WTC11 (cell line): ENCODE measurements around the gene LELP1. TPM values are rescaled to one million over a fixed set of nuclear protein-coding genes. Genes with fewer than 3 reads are reported as not detected.

Experiments
- ATAC-seq: fragments of 200-7000 bp; cut with Tn5 transposase; 2 replicates; pipeline ENCODE4 v1.10.0; 2021; ENCODE audit warnings: mild to moderate bottlenecking, moderate library complexity
- CTCF ChIA-PET: fragments of 300-600 bp; sonication (Branson Sonifier 250); formaldehyde crosslinking; loops from one replicate; lab custom pipeline; 2021; ENCODE audit warnings: antibody characterized with exemption; lab: Charles Lee
- POLR2A ChIA-PET: fragments of 350-600 bp; sonication (Branson Sonifier 250); formaldehyde crosslinking; loops from one replicate; lab custom pipeline; 2021; ENCODE audit warnings: antibody characterized with exemption; lab: Charles Lee
- DNase-seq: peaks from one replicate; pipeline ENCODE4 v3.0.0; 2021; ENCODE audit warnings: low spot score
- H3K27ac Mint-ChIP-seq: 2 replicates; pipeline ENCODE4 v1.8.0; 2021; ENCODE audit warnings: mixed read lengths
- H3K27me3 Mint-ChIP-seq: 2 replicates; pipeline ENCODE4 v1.8.0; 2021; ENCODE audit warnings: low read depth, mild to moderate bottlenecking, moderate library complexity, mixed read lengths
- H3K36me3 Mint-ChIP-seq: 2 replicates; pipeline ENCODE4 v1.8.0; 2021; ENCODE audit warnings: mixed read lengths
- H3K4me1 Mint-ChIP-seq: 2 replicates; pipeline ENCODE4 v1.8.0; 2022; ENCODE audit warnings: mixed read lengths
- H3K4me3 Mint-ChIP-seq: 2 replicates; pipeline ENCODE4 v1.8.0; 2021; ENCODE audit warnings: mild to moderate bottlenecking, moderate library complexity, mixed read lengths
- H3K9me3 Mint-ChIP-seq: 2 replicates; pipeline ENCODE4 v1.8.0; 2021; ENCODE audit warnings: mixed read lengths
- CBFB ChIP-seq: sonication (generic); formaldehyde crosslinking; IDR thresholded peaks from 2 replicates; pipeline ENCODE4 v1.8.1; 2022; ENCODE audit warnings: mild to moderate bottlenecking, low read depth, missing genetic modification reagents
- CREB1 ChIP-seq: sonication (generic); formaldehyde crosslinking; IDR thresholded peaks from 2 replicates; pipeline ENCODE4 v1.8.0; 2023; ENCODE audit warnings: mild to moderate bottlenecking, missing genetic modification reagents
- ETV6 ChIP-seq: sonication (generic); formaldehyde crosslinking; IDR thresholded peaks from 2 replicates; pipeline ENCODE4 v1.8.1; 2022; ENCODE audit warnings: mild to moderate bottlenecking, missing genetic modification reagents
- FOXK1 ChIP-seq: sonication (generic); formaldehyde crosslinking; IDR thresholded peaks from 2 replicates; pipeline ENCODE4 v1.8.0; 2022; ENCODE audit warnings: mild to moderate bottlenecking, moderate library complexity, missing genetic modification reagents
- JAZF1 ChIP-seq: fragments of 250-450 bp; sonication (Bioruptor Pico); IDR thresholded peaks from 2 replicates; pipeline ENCODE4 v1.9.0; 2021; ENCODE audit warnings: moderate library complexity, mild to moderate bottlenecking, inconsistent platforms
- JUN ChIP-seq: sonication (generic); formaldehyde crosslinking; IDR thresholded peaks from 2 replicates; pipeline ENCODE4 v1.8.0; 2023; ENCODE audit warnings: mild to moderate bottlenecking, missing genetic modification reagents
- MLX ChIP-seq: sonication (generic); formaldehyde crosslinking; IDR thresholded peaks from 2 replicates; pipeline ENCODE4 v1.8.1; 2023; ENCODE audit warnings: mild to moderate bottlenecking, missing genetic modification reagents, moderate library complexity
- PRDM15 ChIP-seq: sonication (generic); formaldehyde crosslinking; IDR thresholded peaks from 2 replicates; pipeline ENCODE4 v1.8.0; 2022; ENCODE audit warnings: missing genetic modification reagents
- PRRX2 ChIP-seq: fragments of 250-450 bp; sonication (Bioruptor Pico); IDR thresholded peaks from 2 replicates; pipeline ENCODE4 v1.8.0; 2021; ENCODE audit warnings: mild to moderate bottlenecking
- RELA ChIP-seq: sonication (generic); formaldehyde crosslinking; IDR thresholded peaks from 2 replicates; pipeline ENCODE4 v1.8.1; 2022; ENCODE audit warnings: missing genetic modification reagents, mild to moderate bottlenecking, borderline replicate concordance
- RORB ChIP-seq: fragments of 250-450 bp; sonication (Bioruptor Pico); IDR thresholded peaks from 2 replicates; pipeline ENCODE4 v1.9.0; 2021; ENCODE audit warnings: mild to moderate bottlenecking
- SP1 ChIP-seq: sonication (generic); formaldehyde crosslinking; conservative IDR thresholded peaks from 2 replicates; pipeline ENCODE4 v1.8.1; 2022; ENCODE audit warnings: missing genetic modification reagents
- TCF7 ChIP-seq: sonication (generic); formaldehyde crosslinking; IDR thresholded peaks from 2 replicates; pipeline ENCODE4 v1.8.0; 2022; ENCODE audit warnings: mild to moderate bottlenecking, low read depth, missing genetic modification reagents, moderate library complexity
- ZNF121 ChIP-seq: sonication (generic); formaldehyde crosslinking; IDR thresholded peaks from 2 replicates; pipeline ENCODE4 v1.8.0; 2023; ENCODE audit warnings: missing genetic modification reagents
- ZNF512 ChIP-seq: sonication (generic); formaldehyde crosslinking; IDR thresholded peaks from 2 replicates; pipeline ENCODE4 v1.8.1; 2022; ENCODE audit warnings: missing genetic modification reagents, borderline replicate concordance
- total RNA-seq: library from RNA; stranded (reverse); gene quantifications from 3 replicates; pipeline ENCODE4 v1.2.3, GENCODE V29; 2021
- TF ChIP-seq, protein P1 (sequence below): sonication (generic); formaldehyde crosslinking; IDR thresholded peaks from 2 replicates; pipeline ENCODE4 v1.8.1; 2022; ENCODE audit warnings: mild to moderate bottlenecking, moderate library complexity, missing genetic modification reagents
- TF ChIP-seq, protein P2 (sequence below): sonication (generic); formaldehyde crosslinking; IDR thresholded peaks from 2 replicates; pipeline ENCODE4 v1.8.0; 2022; ENCODE audit warnings: mild to moderate bottlenecking, missing genetic modification reagents
- TF ChIP-seq, protein P3 (sequence below): sonication (generic); formaldehyde crosslinking; IDR thresholded peaks from 2 replicates; pipeline ENCODE4 v1.8.0; 2022; ENCODE audit warnings: mild to moderate bottlenecking, missing genetic modification reagents
- TF ChIP-seq, protein P4 (sequence below): sonication (generic); formaldehyde crosslinking; IDR thresholded peaks from 2 replicates; pipeline ENCODE4 v1.8.0; 2023; ENCODE audit warnings: missing genetic modification reagents, mild to moderate bottlenecking, borderline replicate concordance

The LELP1 gene
- total RNA-seq, 1 experiment from 2014 or later, result not detected

DNA sequence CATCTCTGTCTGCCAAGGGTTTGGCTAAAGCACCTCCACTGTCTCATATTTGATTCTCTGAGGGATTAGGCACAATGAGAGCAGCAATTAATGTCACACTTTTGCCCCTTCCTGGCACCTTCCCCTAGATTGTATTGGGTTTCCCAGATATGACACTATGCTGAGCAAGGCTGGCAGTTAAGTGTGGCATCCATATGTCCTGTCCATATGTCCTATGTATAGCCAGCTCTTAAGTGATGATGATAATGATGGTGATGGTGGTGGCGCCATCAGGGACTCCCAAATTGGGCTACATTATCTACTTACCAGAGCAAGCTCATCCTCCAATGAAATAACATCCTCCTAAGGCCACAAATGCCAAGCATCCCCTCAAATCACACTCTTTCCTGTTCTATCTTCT lies 42.8 kb downstream of the LELP1 start (continued):
- no peak for TF ChIP-seq PRDM15 (CRISPR knock-in tag)
- no peak for TF ChIP-seq FOXK1 (CRISPR knock-in tag)
- no peak for TF ChIP-seq CBFB (CRISPR knock-in tag)

DNA sequence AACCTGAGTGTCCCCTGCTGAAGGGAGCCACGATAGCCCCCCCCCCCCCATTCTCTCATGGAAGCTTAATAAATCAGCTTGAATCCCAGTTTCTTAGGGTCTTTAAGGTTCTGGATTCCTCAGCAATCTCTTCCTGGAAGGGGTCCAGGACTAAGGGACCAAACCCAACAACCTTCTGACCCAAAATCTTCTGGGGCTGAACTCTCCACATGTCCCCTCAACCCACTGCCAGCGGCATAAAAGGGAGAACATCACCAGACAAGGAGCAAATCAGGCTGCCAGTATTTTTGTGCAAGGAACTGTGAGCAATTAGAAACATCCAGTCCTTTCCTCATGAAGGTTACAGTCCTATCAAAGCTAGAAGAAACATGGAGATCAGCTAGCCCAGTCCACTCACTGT lies 43.6 kb downstream of the LELP1 start:
- CTCF ChIA-PET, result interaction anchor here (0.6 to 1.0 kb wide), 2 partner anchors 18 to 107 kb away, joined by 3 read pairs; no protein-coding TSS in a partner anchor
- TF ChIP-seq TCF7 (CRISPR knock-in tag) (no peak), CBFB (CRISPR knock-in tag) (no peak), SP1 (CRISPR knock-in tag) (no peak), JUN (no peak), JAZF1 (CRISPR knock-in tag) (no peak), ZNF512 (CRISPR knock-in tag) (no peak), PRRX2 (CRISPR knock-in tag) (no peak), ZNF121 (no peak), FOXK1 (CRISPR knock-in tag) (no peak), CREB1 (CRISPR knock-in tag) (no peak), RELA (CRISPR knock-in tag) (no peak), MLX (CRISPR knock-in tag) (no peak), ETV6 (CRISPR knock-in tag) (no peak), RORB (CRISPR knock-in tag) (no peak)
- TF ChIP-seq, protein P1, sequence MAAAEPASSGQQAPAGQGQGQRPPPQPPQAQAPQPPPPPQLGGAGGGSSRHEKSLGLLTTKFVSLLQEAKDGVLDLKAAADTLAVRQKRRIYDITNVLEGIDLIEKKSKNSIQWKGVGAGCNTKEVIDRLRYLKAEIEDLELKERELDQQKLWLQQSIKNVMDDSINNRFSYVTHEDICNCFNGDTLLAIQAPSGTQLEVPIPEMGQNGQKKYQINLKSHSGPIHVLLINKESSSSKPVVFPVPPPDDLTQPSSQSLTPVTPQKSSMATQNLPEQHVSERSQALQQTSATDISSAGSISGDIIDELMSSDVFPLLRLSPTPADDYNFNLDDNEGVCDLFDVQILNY (CRISPR knock-in tag), result no peak
- TF ChIP-seq, protein P2, sequence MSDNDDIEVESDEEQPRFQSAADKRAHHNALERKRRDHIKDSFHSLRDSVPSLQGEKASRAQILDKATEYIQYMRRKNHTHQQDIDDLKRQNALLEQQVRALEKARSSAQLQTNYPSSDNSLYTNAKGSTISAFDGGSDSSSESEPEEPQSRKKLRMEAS (CRISPR knock-in tag), result no peak
- TF ChIP-seq, protein P3, sequence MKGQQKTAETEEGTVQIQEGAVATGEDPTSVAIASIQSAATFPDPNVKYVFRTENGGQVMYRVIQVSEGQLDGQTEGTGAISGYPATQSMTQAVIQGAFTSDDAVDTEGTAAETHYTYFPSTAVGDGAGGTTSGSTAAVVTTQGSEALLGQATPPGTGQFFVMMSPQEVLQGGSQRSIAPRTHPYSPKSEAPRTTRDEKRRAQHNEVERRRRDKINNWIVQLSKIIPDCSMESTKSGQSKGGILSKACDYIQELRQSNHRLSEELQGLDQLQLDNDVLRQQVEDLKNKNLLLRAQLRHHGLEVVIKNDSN (CRISPR knock-in tag), result no peak
- TF ChIP-seq, protein P4, sequence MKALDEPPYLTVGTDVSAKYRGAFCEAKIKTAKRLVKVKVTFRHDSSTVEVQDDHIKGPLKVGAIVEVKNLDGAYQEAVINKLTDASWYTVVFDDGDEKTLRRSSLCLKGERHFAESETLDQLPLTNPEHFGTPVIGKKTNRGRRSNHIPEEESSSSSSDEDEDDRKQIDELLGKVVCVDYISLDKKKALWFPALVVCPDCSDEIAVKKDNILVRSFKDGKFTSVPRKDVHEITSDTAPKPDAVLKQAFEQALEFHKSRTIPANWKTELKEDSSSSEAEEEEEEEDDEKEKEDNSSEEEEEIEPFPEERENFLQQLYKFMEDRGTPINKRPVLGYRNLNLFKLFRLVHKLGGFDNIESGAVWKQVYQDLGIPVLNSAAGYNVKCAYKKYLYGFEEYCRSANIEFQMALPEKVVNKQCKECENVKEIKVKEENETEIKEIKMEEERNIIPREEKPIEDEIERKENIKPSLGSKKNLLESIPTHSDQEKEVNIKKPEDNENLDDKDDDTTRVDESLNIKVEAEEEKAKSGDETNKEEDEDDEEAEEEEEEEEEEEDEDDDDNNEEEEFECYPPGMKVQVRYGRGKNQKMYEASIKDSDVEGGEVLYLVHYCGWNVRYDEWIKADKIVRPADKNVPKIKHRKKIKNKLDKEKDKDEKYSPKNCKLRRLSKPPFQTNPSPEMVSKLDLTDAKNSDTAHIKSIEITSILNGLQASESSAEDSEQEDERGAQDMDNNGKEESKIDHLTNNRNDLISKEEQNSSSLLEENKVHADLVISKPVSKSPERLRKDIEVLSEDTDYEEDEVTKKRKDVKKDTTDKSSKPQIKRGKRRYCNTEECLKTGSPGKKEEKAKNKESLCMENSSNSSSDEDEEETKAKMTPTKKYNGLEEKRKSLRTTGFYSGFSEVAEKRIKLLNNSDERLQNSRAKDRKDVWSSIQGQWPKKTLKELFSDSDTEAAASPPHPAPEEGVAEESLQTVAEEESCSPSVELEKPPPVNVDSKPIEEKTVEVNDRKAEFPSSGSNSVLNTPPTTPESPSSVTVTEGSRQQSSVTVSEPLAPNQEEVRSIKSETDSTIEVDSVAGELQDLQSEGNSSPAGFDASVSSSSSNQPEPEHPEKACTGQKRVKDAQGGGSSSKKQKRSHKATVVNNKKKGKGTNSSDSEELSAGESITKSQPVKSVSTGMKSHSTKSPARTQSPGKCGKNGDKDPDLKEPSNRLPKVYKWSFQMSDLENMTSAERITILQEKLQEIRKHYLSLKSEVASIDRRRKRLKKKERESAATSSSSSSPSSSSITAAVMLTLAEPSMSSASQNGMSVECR (CRISPR knock-in tag), result no peak
- no peak for DNase-seq

More for the DNA sequence above, 43.6 kb downstream of the LELP1 start:
- Mint-ChIP-seq H3K4me3 (no peak overlapping the region), H3K4me1 (no peaks in the 10 kb centered on the region), H3K27ac (no peak overlapping the region), H3K27me3 (peaks cover 12% of the 10 kb centered on the region), H3K9me3 (peaks cover 14% of the 10 kb centered on the region), H3K36me3 (no peaks in the 10 kb centered on the region)
- no peak for ATAC-seq
- POLR2A ChIA-PET, result no interaction called here
